Ectodermal cell (in vitro differentiated cells): ENCODE measurements around the gene MGST2.
"Not testable (repeated sequence)": the region's sequence is repeated elsewhere in the genome, so short reads cannot be mapped to it uniquely, and the experiment has no call there.

Experiments used
- H3K27ac ChIP-seq: 2 replicates; pipeline ENCODE4 v1.7.0; 2013; ENCODE audit warnings: mild to moderate bottlenecking, low read depth, low read length; ENCODE audit not compliant: insufficient read depth, poor library complexity, severe bottlenecking
- H3K27me3 ChIP-seq: 2 replicates; pipeline ENCODE4 v1.7.0; 2013; ENCODE audit warnings: mild to moderate bottlenecking, low read length; ENCODE audit not compliant: insufficient read depth, control insufficient read depth, poor library complexity, severe bottlenecking
- H3K36me3 ChIP-seq: one replicate; pipeline ENCODE4 v1.7.0; 2013; ENCODE audit warnings: low read length; ENCODE audit not compliant: control insufficient read depth, insufficient read depth
- H3K4me1 ChIP-seq: one replicate; pipeline ENCODE4 v1.7.0; 2013; ENCODE audit warnings: low read length; ENCODE audit not compliant: control insufficient read depth, insufficient read depth
- H3K4me3 ChIP-seq: 2 replicates; pipeline ENCODE4 v1.7.0; 2013; ENCODE audit warnings: low read depth, low read length, control low read depth; ENCODE audit not compliant: insufficient read depth
- H3K9me3 ChIP-seq: 2 replicates; pipeline ENCODE4 v1.7.0; 2013; ENCODE audit warnings: mild to moderate bottlenecking, low read length, moderate library complexity; ENCODE audit not compliant: control insufficient read depth
- WGBS, 2 experiments: methylation state at CpG; one replicate each; pipeline ENCODE4 v1.1.7; 2013; ENCODE audit warnings: missing lambda C conversion rate in 2 of 2; 5-methylcytosine and 5-hydroxymethylcytosine counted together

The MGST2 gene

GRCh38 chr4:139698167-139698925, 32.7 kb downstream of the MGST2 start:
- not testable (repeated sequence) for H3K36me3 ChIP-seq, H3K27me3 ChIP-seq, H3K4me1 ChIP-seq, H3K27ac ChIP-seq, H3K4me3 ChIP-seq, H3K9me3 ChIP-seq
- WGBS, 2 experiments, result 90 to 95% methylated on average over 6 to 12 of the region's 25 CpGs

GRCh38 chr4:139700568-139700967, 34.9 kb downstream of the MGST2 start:
- no peak overlapping the region for H3K4me3 ChIP-seq
- whole genome bisulfite sequencing, 2 experiments, result 85 to 90% methylated on average over 5 of the region's 5 CpGs
- no peaks in the 10 kb centered on the region for H3K4me1 ChIP-seq
- no peaks in the 10 kb centered on the region for H3K36me3 ChIP-seq
- H3K9me3 ChIP-seq, result no peaks in the 10 kb centered on the region
- no peaks in the 10 kb centered on the region for H3K27me3 ChIP-seq
- H3K27ac ChIP-seq, result no peak overlapping the region

GRCh38 chr4:139704915-139705485, 39.4 kb downstream of the MGST2 start:
- no peaks in the 10 kb centered on the region for H3K9me3 ChIP-seq
- H3K27ac ChIP-seq, result no peak overlapping the region
- no peaks in the 10 kb centered on the region for H3K4me1 ChIP-seq
- no peaks in the 10 kb centered on the region for H3K27me3 ChIP-seq
- H3K36me3 ChIP-seq, result no peaks in the 10 kb centered on the region
- no peak overlapping the region for H3K4me3 ChIP-seq
- WGBS, 2 experiments, result 94 to 98% methylated on average over 4 of the region's 4 CpGs

GRCh38 chr4:139709660-139710059, 44.0 kb downstream of the MGST2 start:
- H3K9me3 ChIP-seq, result no peaks in the 10 kb centered on the region
- no peak overlapping the region for H3K27ac ChIP-seq
- no peaks in the 10 kb centered on the region for H3K27me3 ChIP-seq
- H3K36me3 ChIP-seq, result no peaks in the 10 kb centered on the region
- H3K4me3 ChIP-seq, result no peak overlapping the region
- 83 to 96% methylated on average over 1 of the region's 1 CpG for WGBS, 2 experiments
- peaks cover 6% of the 10 kb centered on the region for H3K4me1 ChIP-seq

GRCh38 chr4:139710073-139710472, 44.5 kb downstream of the MGST2 start:
- Histone ChIP-seq H3K4me1 (peaks cover 6% of the 10 kb centered on the region), H3K4me3 (no peak overlapping the region), H3K27me3 (no peaks in the 10 kb centered on the region), H3K36me3 (no peaks in the 10 kb centered on the region), H3K9me3 (no peaks in the 10 kb centered on the region), H3K27ac (no peak overlapping the region)
- WGBS, 2 experiments, result 76 to 81% methylated on average over 2 of the region's 2 CpGs

- Histone ChIP-seq H3K4me1 (peaks cover 6% of the 10 kb centered on the region), H3K36me3 (no peaks in the 10 kb centered on the region), H3K27me3 (no peaks in the 10 kb centered on the region), H3K4me3 (no peak overlapping the region), H3K27ac (no peak overlapping the region), H3K9me3 (no peaks in the 10 kb centered on the region)
- 89 to 95% methylated on average over 4 of the region's 4 CpGs for WGBS, 2 experiments
Measured at GRCh38 chr4:139711461-139711860, 45.8 kb downstream of the MGST2 start.

GRCh38 chr4:139712882-139713281, 47.3 kb downstream of the MGST2 start:
- H3K4me1 ChIP-seq, result peaks cover 6% of the 10 kb centered on the region
- H3K4me3 ChIP-seq, result no peak overlapping the region
- WGBS, 2 experiments, result 89 to 97% methylated on average over 1 to 2 of the region's 2 CpGs
- no peaks in the 10 kb centered on the region for H3K27me3 ChIP-seq
- no peak overlapping the region for H3K27ac ChIP-seq
- no peaks in the 10 kb centered on the region for H3K9me3 ChIP-seq
- peaks cover under 1% of the 10 kb centered on the region for H3K36me3 ChIP-seq

GRCh38 chr4:139715746-139716391, 50.2 kb downstream of the MGST2 start:
- Histone ChIP-seq H3K27ac (no peak overlapping the region), H3K27me3 (no peaks in the 10 kb centered on the region), H3K4me1 (peaks cover 6% of the 10 kb centered on the region), H3K36me3 (peaks cover 14% of the 10 kb centered on the region), H3K9me3 (no peaks in the 10 kb centered on the region), H3K4me3 (no peak overlapping the region)
- WGBS, 2 experiments, result 91 to 92% methylated on average over 9 of the region's 9 CpGs

- Histone ChIP-seq H3K4me1 (no peaks in the 10 kb centered on the region), H3K4me3 (no peak overlapping the region), H3K27me3 (no peaks in the 10 kb centered on the region), H3K36me3 (peaks cover 14% of the 10 kb centered on the region), H3K9me3 (no peaks in the 10 kb centered on the region), H3K27ac (no peak overlapping the region)
- 93 to 94% methylated on average over 6 of the region's 6 CpGs for WGBS, 2 experiments
Measured at GRCh38 chr4:139718358-139718757, 52.7 kb downstream of the MGST2 start.

- Histone ChIP-seq H3K4me1 (no peaks in the 10 kb centered on the region), H3K27ac (no peak overlapping the region), H3K27me3 (no peaks in the 10 kb centered on the region), H3K9me3 (no peaks in the 10 kb centered on the region), H3K36me3 (peaks cover 14% of the 10 kb centered on the region), H3K4me3 (no peak overlapping the region)
- WGBS, 2 experiments, result 79 to 84% methylated on average over 10 of the region's 10 CpGs
Measured at GRCh38 chr4:139718833-139719232, 53.2 kb downstream of the MGST2 start.
